Rectal smooth muscle tissue (tissue), 1 donor: ENCODE results near the gene CDH13.

Source experiments
- H3K27ac ChIP-seq: one replicate; pipeline ENCODE4 v1.7.0; 2013; ENCODE audit warnings: low read depth, low read length, inconsistent platforms
- H3K27me3 ChIP-seq: one replicate; pipeline ENCODE4 v1.7.0; 2013; ENCODE audit warnings: low read length; ENCODE audit not compliant: control insufficient read depth, insufficient read depth
- H3K36me3 ChIP-seq: one replicate; pipeline ENCODE4 v1.7.0; 2013; ENCODE audit warnings: low read length; ENCODE audit not compliant: control insufficient read depth, insufficient read depth
- H3K4me1 ChIP-seq: one replicate; pipeline ENCODE4 v1.7.0; 2013; ENCODE audit warnings: low read length; ENCODE audit not compliant: control insufficient read depth, insufficient read depth
- H3K4me3 ChIP-seq: one replicate; pipeline ENCODE4 v1.7.0; 2013; ENCODE audit warnings: low read length
- H3K9ac ChIP-seq: one replicate; pipeline ENCODE4 v1.7.0; 2013; ENCODE audit warnings: low read length

Gene CDH13

DNA sequence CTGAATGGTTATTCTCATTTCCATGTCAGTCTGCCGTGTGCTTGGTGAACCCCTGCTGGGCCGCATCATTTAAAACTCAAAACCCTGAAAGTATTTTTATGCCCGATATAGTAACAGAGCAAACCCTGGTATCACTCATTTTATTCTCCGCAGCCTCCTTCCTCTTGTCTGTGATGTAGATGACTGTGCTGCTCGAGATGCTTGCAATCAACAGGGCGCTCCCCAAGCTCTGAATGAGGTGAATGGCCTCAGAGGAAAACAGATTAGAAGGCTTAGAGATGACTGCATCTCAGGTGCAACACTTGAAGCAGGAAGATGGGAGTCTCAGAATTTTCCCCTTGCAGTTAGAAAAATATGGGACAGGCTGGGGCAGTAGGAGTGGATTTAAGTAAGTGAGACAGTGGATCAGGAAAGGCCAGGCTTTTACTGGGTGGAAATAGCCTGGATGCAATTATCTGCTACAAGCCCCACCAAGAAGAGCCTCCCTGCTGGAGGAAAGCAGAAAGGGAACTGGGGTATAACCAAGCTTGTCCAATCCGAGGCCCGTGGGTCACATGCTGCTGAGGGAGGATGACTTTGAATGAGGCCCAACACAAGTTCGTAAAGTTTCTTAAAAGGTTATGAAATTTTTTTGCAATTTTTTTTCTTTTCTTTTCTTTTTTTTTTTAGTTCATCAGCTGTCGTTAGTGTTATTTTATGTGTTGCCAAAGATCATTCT lies 166.9 kb downstream of the CDH13 start:
- H3K27ac ChIP-seq: no peak overlapping the region

DNA sequence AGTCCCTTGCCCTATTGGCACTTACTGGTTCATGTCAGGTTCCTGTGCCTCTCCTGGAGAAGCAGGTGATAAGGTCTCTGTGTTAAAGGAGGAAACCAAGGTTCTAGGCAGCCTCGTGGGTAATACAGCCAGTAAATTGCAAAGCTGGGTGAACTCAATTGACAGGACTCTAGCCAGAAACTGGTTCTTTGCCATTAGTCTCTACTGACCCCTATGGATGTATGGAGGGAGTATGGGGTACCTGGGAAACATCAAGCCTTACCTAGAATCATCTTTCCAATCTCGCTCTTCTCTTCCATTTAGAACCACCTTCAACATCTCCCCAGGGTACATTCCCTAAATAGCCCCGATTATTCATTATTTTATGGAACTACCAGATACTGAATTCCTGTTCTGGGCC lies 169.3 kb downstream of the CDH13 start:
- Histone ChIP-seq H3K9ac (no peak overlapping the region), H3K27ac (no peak overlapping the region), H3K27me3 (no peaks in the 10 kb centered on the region), H3K4me1 (no peaks in the 10 kb centered on the region), H3K36me3 (no peaks in the 10 kb centered on the region), H3K4me3 (no peak overlapping the region)

More for the DNA sequence above, 166.9 kb downstream of the CDH13 start:
- Histone ChIP-seq H3K36me3 (no peaks in the 10 kb centered on the region), H3K4me1 (no peaks in the 10 kb centered on the region), H3K4me3 (no peak overlapping the region), H3K27me3 (no peaks in the 10 kb centered on the region), H3K9ac (no peak overlapping the region)

DNA sequence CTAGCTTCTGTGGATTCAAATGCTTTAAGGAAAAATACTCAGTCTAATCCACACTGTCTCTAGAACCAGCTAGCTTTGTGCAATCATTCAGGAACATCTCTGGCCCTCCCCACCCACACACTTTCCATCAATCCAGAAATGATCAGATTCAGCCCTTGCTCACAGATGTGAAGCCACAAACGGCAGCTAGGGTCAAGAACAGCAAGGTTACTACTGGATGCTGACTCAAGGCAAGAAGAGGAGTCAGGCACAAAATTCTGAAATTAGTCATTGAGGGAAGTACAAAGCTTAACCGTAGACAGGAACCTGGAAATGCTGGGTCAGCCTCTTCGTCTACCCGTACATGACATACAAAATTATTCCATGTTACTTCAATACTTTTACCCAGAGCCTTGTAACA lies 174.6 kb downstream of the CDH13 start:
- Histone ChIP-seq H3K9ac (no peak overlapping the region), H3K27me3 (no peaks in the 10 kb centered on the region), H3K27ac (no peak overlapping the region), H3K4me3 (no peak overlapping the region), H3K36me3 (no peaks in the 10 kb centered on the region), H3K4me1 (no peaks in the 10 kb centered on the region)

DNA sequence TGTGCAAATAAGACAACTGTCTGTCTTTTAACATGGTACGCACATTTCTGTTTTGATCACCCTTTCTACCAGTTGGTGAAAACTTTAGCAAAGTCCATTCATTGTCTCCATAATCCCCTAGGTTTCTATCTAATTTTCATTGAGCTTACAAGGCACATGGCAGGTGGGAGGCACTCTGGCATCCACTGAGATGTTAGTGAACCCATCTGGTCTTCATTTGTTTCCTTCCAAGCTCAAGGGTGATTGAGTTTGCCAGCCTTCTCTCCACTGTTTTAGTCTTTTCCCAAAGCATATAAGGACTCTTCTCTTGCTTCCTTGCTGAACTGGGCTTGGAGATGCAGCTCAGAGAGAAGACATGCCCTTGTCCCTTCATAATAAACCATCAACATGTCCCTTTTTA lies 179.1 kb downstream of the CDH13 start:
- Histone ChIP-seq H3K9ac (no peak overlapping the region), H3K4me1 (no peaks in the 10 kb centered on the region), H3K27ac (no peak overlapping the region), H3K4me3 (no peak overlapping the region), H3K36me3 (no peaks in the 10 kb centered on the region), H3K27me3 (no peaks in the 10 kb centered on the region)

DNA sequence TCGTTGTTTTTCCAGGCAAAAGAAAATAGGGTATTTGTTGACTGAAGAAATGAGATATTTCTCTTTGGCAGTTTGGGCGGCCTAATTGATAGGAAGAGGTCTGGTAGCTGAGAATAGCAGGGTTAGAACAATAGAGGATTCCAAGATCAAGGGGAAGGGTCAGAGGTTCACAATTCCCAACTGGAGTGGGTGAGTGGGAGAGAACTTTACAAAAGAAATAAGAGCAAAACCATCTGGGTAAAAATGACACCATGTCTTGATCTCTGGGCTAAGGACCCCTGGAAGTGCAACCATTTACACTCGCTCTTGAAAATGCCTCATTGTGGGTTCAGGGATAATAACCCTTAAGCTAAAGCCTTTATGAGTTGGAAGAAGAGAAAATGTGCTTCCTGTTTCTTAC lies 180.5 kb downstream of the CDH13 start:
- H3K36me3 ChIP-seq: no peaks in the 10 kb centered on the region
- no peak overlapping the region for H3K27ac ChIP-seq
- H3K4me1 ChIP-seq: no peaks in the 10 kb centered on the region
- no peaks in the 10 kb centered on the region for H3K27me3 ChIP-seq
- no peak overlapping the region for H3K4me3 ChIP-seq
- H3K9ac ChIP-seq: no peak overlapping the region

DNA sequence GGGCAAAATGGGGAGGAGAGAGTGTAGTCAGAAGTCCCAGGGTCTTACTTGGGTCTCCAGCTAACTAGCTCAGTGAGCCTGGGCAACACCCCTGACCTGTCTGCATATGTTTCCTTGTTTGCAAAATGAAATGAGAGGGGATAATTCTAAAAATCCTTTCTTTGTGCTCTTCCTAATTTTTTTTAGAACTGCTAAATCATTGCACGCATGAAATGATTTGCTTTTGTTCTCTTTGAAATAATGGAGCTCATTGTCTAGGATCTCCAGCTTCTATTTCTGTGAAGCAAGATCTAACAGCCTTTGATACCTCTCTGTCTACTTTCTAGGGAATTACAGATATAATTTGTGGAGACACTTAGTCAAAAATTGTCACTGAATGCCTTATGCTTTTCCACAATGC lies 181.3 kb downstream of the CDH13 start:
- Histone ChIP-seq H3K4me3 (no peak overlapping the region), H3K4me1 (no peaks in the 10 kb centered on the region), H3K27ac (no peak overlapping the region), H3K27me3 (no peaks in the 10 kb centered on the region), H3K36me3 (no peaks in the 10 kb centered on the region), H3K9ac (no peak overlapping the region)

DNA sequence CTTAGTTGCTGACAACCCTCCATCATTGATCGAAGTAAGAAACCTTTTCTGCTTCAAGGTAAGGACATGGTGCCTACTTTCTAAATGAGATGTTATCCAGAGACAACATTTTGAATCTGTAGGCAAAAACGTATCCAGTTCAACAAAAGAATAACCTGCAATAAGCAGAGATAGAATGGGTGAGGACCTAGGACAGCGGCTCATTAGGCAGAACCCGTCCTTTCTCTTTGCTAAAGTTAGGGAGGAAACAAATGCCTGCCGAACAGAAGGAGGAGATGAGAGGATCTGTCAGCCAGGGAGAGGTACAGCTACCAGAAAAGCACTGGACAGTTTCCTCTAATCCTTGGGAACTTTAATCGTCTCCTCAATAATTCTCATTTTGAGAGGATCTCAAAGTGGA lies 183.3 kb downstream of the CDH13 start:
- H3K27me3 ChIP-seq: no peaks in the 10 kb centered on the region
- H3K4me1 ChIP-seq: no peaks in the 10 kb centered on the region
- no peaks in the 10 kb centered on the region for H3K36me3 ChIP-seq
- H3K27ac ChIP-seq: no peak overlapping the region
- H3K9ac ChIP-seq: no peak overlapping the region
- H3K4me3 ChIP-seq: no peak overlapping the region

DNA sequence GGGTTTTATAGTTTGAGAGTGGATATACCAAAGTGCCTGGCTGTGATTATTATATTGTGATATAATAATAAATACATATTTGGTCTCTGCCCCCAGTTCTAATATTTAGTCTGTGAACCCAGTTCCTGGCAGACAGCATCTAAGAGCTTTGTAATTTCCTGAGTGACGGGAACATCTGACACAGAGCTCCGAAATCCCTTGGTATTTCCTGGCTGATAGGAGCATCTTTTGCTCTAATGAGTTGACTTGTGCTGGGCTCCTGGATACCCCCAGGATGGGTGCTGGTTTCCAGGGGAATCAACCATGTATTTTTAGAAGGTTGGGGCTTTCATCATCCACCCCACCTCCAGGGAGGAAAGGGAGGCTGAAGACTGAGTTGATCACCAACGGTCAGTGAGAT lies 187.3 kb downstream of the CDH13 start:
- Histone ChIP-seq H3K4me3 (no peak overlapping the region), H3K4me1 (no peaks in the 10 kb centered on the region), H3K9ac (no peak overlapping the region), H3K36me3 (no peaks in the 10 kb centered on the region), H3K27me3 (no peaks in the 10 kb centered on the region), H3K27ac (no peak overlapping the region)

DNA sequence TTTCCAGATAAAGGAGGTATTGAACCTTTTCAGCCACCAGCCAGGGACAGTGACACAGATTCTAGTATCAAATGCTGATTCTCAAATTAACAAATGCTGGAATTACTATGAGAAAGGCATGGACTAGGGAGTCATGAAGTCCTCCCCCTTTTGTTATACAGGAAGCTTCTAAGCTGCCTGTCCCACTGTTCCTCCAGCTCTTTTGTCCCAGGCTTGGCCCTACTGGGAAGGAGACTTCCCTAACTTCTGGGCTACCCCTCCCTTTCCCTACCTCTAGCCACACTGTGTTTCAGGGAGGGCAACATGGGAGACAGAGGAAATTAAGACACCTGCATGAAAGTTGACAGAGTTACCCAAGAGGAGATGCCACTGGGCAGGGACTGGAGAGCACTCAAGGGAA lies 192.5 kb downstream of the CDH13 start:
- no peaks in the 10 kb centered on the region for H3K4me1 ChIP-seq
- H3K4me3 ChIP-seq: no peak overlapping the region
- H3K9ac ChIP-seq: no peak overlapping the region
- H3K27me3 ChIP-seq: no peaks in the 10 kb centered on the region
- no peaks in the 10 kb centered on the region for H3K36me3 ChIP-seq
- H3K27ac ChIP-seq: no peak overlapping the region

DNA sequence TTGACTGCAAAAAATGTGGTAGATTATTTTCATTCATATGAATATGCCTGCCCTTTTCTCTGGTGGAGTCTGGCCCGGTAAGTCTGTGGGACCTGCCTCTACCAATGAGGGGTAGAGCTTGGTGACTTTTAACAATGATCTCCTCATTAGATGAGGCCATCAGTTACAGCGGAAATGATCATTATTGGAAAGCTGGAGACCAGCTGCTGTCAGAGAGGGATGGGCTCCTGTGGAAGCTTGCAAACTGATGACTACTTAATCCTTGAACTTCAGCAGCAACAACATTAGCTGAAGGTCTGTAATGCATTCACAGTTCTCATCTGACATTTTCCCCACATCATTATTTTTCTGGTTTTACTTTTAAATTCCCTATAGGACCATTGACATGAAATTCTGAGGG lies 194.1 kb downstream of the CDH13 start:
- no peaks in the 10 kb centered on the region for H3K36me3 ChIP-seq
- H3K27me3 ChIP-seq: no peaks in the 10 kb centered on the region
- no peak overlapping the region for H3K9ac ChIP-seq
- H3K27ac ChIP-seq: no peak overlapping the region
- H3K4me3 ChIP-seq: no peak overlapping the region
- no peaks in the 10 kb centered on the region for H3K4me1 ChIP-seq

DNA sequence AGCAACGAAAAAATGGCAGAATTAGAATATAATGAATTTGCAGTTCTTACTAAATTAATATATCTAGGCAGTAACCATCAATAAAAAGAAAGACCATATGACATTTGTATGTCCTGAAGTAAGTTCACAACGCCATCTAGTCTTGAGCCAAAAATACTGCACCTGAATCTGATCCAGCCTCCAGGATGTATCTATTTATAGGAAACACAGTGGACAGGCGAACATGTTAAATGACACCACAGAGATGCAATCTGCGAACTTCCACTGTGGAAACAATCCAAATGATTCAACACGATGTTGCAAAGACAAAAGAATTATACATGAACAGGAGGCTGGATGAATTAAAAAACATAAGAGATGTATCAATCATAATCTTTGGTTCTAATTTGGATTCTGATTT lies 197.6 kb downstream of the CDH13 start:
- Histone ChIP-seq H3K27me3 (no peaks in the 10 kb centered on the region), H3K36me3 (no peaks in the 10 kb centered on the region), H3K27ac (no peak overlapping the region), H3K9ac (no peak overlapping the region), H3K4me3 (no peak overlapping the region), H3K4me1 (no peaks in the 10 kb centered on the region)

DNA sequence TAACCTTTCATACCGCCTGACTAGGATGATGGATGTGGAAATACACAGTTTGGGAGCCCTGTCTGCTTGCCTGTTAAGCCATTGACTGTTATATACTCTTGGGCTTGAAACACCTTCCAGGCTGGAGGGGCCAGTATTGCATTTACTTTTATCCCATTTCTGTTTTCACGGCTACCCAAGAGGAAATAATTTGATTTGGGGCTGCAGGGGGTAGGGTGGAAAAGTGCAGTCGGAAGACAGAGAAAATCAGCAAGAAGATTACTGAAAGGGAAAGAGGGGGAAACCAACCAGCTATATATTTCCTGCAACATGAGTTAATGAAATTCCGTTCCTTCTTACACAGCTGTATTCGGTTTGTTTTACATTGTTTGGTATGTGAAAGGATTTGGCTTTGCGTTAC lies 202.5 kb downstream of the CDH13 start:
- Histone ChIP-seq H3K4me3 (no peak overlapping the region), H3K36me3 (no peaks in the 10 kb centered on the region), H3K27ac (no peak overlapping the region), H3K9ac (no peak overlapping the region), H3K4me1 (no peaks in the 10 kb centered on the region), H3K27me3 (no peaks in the 10 kb centered on the region)

DNA sequence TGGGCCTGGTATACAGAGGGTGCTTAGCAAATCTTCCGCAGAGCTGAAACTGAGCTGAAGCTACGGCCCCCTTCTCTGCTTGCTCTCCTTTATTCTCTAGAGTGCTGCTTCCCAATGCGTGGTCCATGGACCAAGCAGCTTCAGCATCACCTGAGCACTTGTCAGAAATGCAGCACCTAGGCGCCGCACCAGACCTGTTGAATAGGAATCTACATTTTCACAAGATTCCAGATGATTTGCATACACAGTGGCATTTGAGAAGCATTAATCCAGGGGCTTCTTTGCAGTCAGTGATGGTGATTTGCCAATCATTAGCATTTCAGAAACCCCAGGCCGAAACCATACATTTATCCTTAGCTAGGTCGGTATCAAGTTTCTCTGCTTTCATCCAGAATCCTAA lies 204.2 kb downstream of the CDH13 start:
- no peak overlapping the region for H3K27ac ChIP-seq
- no peaks in the 10 kb centered on the region for H3K36me3 ChIP-seq
- H3K27me3 ChIP-seq: no peaks in the 10 kb centered on the region
- no peak overlapping the region for H3K9ac ChIP-seq
- no peaks in the 10 kb centered on the region for H3K4me1 ChIP-seq
- no peak overlapping the region for H3K4me3 ChIP-seq
